Fibroblast of skin of back (primary cell): ENCODE data around the gene SRMS.

Source experiments
- DNase-seq: peaks from one replicate; pipeline ENCODE4 v3.0.0-alpha.2; 2013

Gene SRMS

GRCh38 chr20:63537525-63538203 lies 9.9 kb downstream of the SRMS start:
- peak; percentile 73 for DNase-seq

- no peak for DNase-seq
Observed at GRCh38 chr20:63536997-63537524, 10.5 kb downstream of the SRMS start, which contains the start of gene PTK6. TSS of gene PTK6 (minus strand) at chr20:63537376. CDS start at chr20:63537314, 62 bp downstream.

GRCh38 chr20:63536241-63536977 lies 11.1 kb downstream of the SRMS start:
- peak; percentile 61 for DNase-seq

- DNase-seq, result no peak
Observed at GRCh38 chr20:63534831-63535651, 12.5 kb downstream of the SRMS start.

GRCh38 chr20:63534427-63534830 lies 13.1 kb downstream of the SRMS start:
- DNase-seq, result no peak

- no peak for DNase-seq
Observed at GRCh38 chr20:63533871-63534393, 13.6 kb downstream of the SRMS start.

- DNase-seq, result no peak
Observed at GRCh38 chr20:63533388-63533787, 14.2 kb downstream of the SRMS start.

- no peak for DNase-seq
Observed at GRCh38 chr20:63532449-63532971, 15.0 kb downstream of the SRMS start.

GRCh38 chr20:63531686-63532448 lies 15.7 kb downstream of the SRMS start:
- DNase-seq, result no peak

- no peak for DNase-seq
Observed at GRCh38 chr20:63530788-63531160, 16.8 kb downstream of the SRMS start.

- no peak for DNase-seq
Observed at GRCh38 chr20:63529861-63530787, 17.4 kb downstream of the SRMS start.

GRCh38 chr20:63529180-63529860 lies 18.2 kb downstream of the SRMS start:
- DNase-seq, result no peak

GRCh38 chr20:63527184-63527583 lies 20.4 kb downstream of the SRMS start:
- no peak for DNase-seq

GRCh38 chr20:63525971-63526370 lies 21.6 kb downstream of the SRMS start:
- no peak for DNase-seq

- no peak for DNase-seq
Observed at GRCh38 chr20:63525185-63525584, 22.4 kb downstream of the SRMS start.

- no peak for DNase-seq
Observed at GRCh38 chr20:63522981-63523611, 24.5 kb downstream of the SRMS start.

- DNase-seq, result no peak
Observed at GRCh38 chr20:63522091-63522868, 25.3 kb downstream of the SRMS start.

GRCh38 chr20:63521602-63522001 lies 25.9 kb downstream of the SRMS start:
- no peak for DNase-seq
